Measurements from ENCODE around the gene SLC8A1. TPM values are rescaled to one million over a fixed set of nuclear protein-coding genes. Genes with fewer than 3 reads are reported as not detected.

The SLC8A1 gene
- total and polyA plus RNA-seq, 12 donors = 0.54 to 128 (median 18.5) TPM

GRCh38 chr2:40397765-40398164 lies 54.1 kb downstream of the SLC8A1 start:
- Histone ChIP-seq H3K27me3 (no peaks in the 10 kb centered on the region), H3K36me3 (replicated peaks in 1 of 2) (no peaks in the 10 kb centered on the region), H3K4me1 (replicated peaks in 1 of 2) (peaks cover 0 to 14% of the 10 kb centered on the region in 2 donors), H3K27ac (no peak overlapping the region), H3K4me3 (no peak overlapping the region), H3K9me3 (replicated peaks in 1 of 3) (no peaks in the 10 kb centered on the region)
- intact Hi-C loops (cut with DNase I) = no loop called here
- no peak for DNase-seq
- TF ChIP-seq POLR2A (IDR thresholded peaks at IDR 0.05) (no peak), CTCF (IDR thresholded peaks at IDR 0.05) (no peak)
- 70 to 86% (median 84%) methylated on average over 1 of the region's 1 CpG for WGBS, 4 donors

- Histone ChIP-seq H3K27ac (no peak overlapping the region), H3K36me3 (replicated peaks in 1 of 2) (no peaks in the 10 kb centered on the region), H3K4me3 (no peak overlapping the region), H3K9me3 (replicated peaks in 1 of 3) (no peaks in the 10 kb centered on the region), H3K4me1 (replicated peaks in 1 of 2) (peaks cover 0 to 14% of the 10 kb centered on the region in 2 donors), H3K27me3 (no peaks in the 10 kb centered on the region)
- intact Hi-C loops (cut with DNase I) = no loop called here
- DNase-seq = no peak
- 84 to 97% (median 91%) methylated on average over 2 of the region's 2 CpGs for WGBS, 4 donors
- TF ChIP-seq POLR2A (IDR thresholded peaks at IDR 0.05) (no peak), CTCF (IDR thresholded peaks at IDR 0.05) (no peak)
Measured at GRCh38 chr2:40396124-40396523, 55.8 kb downstream of the SLC8A1 start.

GRCh38 chr2:40395169-40396073 lies 56.5 kb downstream of the SLC8A1 start:
- no peaks in the 10 kb centered on the region for H3K36me3 ChIP-seq (replicated peaks in 1 of 2)
- no peak overlapping the region for H3K4me3 ChIP-seq
- H3K27me3 ChIP-seq = no peaks in the 10 kb centered on the region
- TF ChIP-seq POLR2A (IDR thresholded peaks at IDR 0.05) (no peak), CTCF (IDR thresholded peaks at IDR 0.05) (no peak)
- H3K9me3 ChIP-seq (replicated peaks in 1 of 3) = no peaks in the 10 kb centered on the region
- no peak for DNase-seq
- H3K4me1 ChIP-seq (replicated peaks in 1 of 2) = peaks cover 0 to 14% of the 10 kb centered on the region in 2 donors
- intact Hi-C loops (cut with DNase I) = no loop called here
- peak overlapping the region in 1 of 5 donors; percentile 54 for H3K27ac ChIP-seq
- WGBS, 4 donors = 60 to 67% (median 64%) methylated on average over 4 of the region's 4 CpGs

- no peaks in the 10 kb centered on the region for H3K27me3 ChIP-seq
- no peak overlapping the region for H3K27ac ChIP-seq
- peaks cover 0 to 14% of the 10 kb centered on the region in 2 donors for H3K4me1 ChIP-seq (replicated peaks in 1 of 2)
- peak in 2 of 7 donors; percentile 23 to 26 for DNase-seq
- 0 to 3% (median 1%) methylated on average over 1 of the region's 1 CpG for whole genome bisulfite sequencing, 4 donors
- no peaks in the 10 kb centered on the region for H3K9me3 ChIP-seq (replicated peaks in 1 of 3)
- TF ChIP-seq CTCF (IDR thresholded peaks at IDR 0.05) = no peak
- peak in 1 of 2 donors; percentile 10 for TF ChIP-seq POLR2A (IDR thresholded peaks at IDR 0.05)
- no peaks in the 10 kb centered on the region for H3K36me3 ChIP-seq (replicated peaks in 1 of 2)
- intact Hi-C loops (cut with DNase I) = no loop called here
- H3K4me3 ChIP-seq = no peak overlapping the region
Measured at GRCh38 chr2:40394597-40394996, 57.3 kb downstream of the SLC8A1 start.

Measured in adrenal gland (tissue), 12 donors.